GM12892 (cell line): ENCODE results near the gene MRPL45.

Source experiments
- POLR2A ChIP-seq: IDR thresholded peaks from 2 replicates; pipeline ENCODE4 v1.6.1; 2011; ENCODE audit warnings: low read depth, low read length, control low read depth
- POLR2AphosphoS5 ChIP-seq: IDR thresholded peaks from 2 replicates; pipeline ENCODE4 v1.6.1; 2011; ENCODE audit warnings: low read depth, low read length, control low read depth
- TAF1 ChIP-seq: IDR thresholded peaks from 2 replicates; pipeline ENCODE4 v1.6.1; 2011; ENCODE audit warnings: low read depth, mild to moderate bottlenecking, control low read depth, low read length, borderline replicate concordance

GRCh38 chr17:38357486-38358123 is 60.6 kb downstream of the MRPL45 start:
- TF ChIP-seq POLR2A, result no peak
- no peak for TF ChIP-seq TAF1
- TF ChIP-seq POLR2AphosphoS5, result no peak
